Activated naive CD4-positive, alpha-beta T cell treated with Interleukin-2 at 50 U/mL for 16 hours (primary cell): ENCODE results near the gene CHD6.

ENCODE experiments used
- DNase-seq: peaks from one replicate; pipeline ENCODE4 v3.0.0-alpha.2; 2020

Gene CHD6

GRCh38 chr20:41586772-41587171, 31.4 kb downstream of the CHD6 start:
- DNase-seq: no peak

- DNase-seq: no peak
Measured at GRCh38 chr20:41580350-41580749, 37.8 kb downstream of the CHD6 start.

DNA sequence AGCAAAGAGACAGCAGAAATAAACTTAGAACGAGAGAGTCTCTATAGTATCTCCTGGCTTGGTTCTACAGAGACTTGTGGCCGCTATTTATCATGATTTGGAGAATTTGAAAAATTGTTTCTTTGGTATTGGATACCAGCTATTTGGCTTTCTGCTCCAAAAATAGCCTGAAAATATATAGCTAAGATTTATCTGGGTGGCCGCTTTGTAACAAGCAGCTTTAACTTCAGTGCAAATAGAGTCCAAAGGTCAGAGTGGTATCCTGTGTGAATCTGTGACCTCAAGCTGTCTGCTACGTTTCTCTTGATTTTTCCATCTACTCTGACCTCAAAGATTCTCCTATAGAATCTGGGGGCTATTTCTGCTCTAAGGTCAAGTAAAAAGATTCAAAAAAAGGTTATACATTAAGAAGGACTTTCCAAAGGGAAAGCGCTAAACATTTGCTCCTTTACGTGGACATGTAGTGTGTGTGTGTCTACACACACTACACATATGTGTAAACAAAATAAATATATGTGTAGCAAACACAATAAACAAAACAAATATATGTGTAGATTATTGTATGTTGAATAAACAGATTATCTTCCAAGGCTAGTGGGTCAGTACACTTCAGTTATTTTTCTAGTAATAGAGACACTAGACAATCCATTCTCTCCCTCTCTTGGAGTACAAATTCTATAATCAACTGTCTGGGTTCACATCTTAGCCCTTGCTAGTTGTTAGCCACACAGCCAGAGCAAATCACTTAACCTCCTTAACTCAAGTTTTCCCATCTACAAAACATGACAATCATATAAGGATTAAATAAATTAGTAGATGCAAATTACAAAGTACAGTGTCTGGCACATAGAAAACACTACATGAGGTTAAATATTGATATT, 40.8 kb downstream of the CHD6 start:
- DNase-seq: no peak

DNA sequence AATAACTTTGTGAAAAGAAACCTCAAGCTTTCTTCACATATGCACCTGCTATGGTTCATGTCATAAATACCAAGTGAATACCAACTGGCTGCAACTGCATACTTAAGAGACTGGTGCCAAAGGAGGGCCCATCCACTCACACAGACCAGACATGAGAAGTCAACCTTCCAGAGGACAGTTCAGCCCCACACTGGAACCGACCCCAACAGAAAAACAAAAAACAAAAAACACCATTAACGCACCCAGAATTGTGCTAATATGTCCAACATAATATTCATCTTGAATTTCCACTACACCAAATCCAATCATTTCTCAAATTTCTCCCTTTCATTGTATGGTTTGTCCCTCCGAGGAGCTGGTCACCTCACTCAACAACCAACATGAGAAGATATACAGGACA, 42.8 kb downstream of the CHD6 start:
- DNase-seq: no peak

- no peak for DNase-seq
Measured at GRCh38 chr20:41574802-41575389, 43.3 kb downstream of the CHD6 start.

DNA sequence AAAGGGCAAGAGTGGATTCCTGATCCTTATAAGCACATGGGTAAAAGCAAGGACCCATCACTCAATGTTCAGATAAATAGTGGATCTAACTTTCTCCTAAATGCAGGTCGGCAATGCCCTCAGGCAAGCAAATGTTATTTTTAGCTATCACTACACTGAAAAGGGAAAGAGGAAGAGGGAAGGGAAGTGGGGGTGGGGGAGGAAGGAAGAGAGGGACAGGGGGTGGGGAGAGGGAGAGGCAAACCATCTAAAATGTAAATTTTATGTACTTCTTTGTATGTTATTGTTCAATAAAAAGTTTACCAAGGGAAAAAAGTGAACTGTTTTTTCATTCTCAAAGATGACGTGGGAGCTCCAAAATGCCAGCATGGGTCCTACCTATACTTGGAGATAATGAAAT, 44.2 kb downstream of the CHD6 start:
- DNase-seq: no peak

DNA sequence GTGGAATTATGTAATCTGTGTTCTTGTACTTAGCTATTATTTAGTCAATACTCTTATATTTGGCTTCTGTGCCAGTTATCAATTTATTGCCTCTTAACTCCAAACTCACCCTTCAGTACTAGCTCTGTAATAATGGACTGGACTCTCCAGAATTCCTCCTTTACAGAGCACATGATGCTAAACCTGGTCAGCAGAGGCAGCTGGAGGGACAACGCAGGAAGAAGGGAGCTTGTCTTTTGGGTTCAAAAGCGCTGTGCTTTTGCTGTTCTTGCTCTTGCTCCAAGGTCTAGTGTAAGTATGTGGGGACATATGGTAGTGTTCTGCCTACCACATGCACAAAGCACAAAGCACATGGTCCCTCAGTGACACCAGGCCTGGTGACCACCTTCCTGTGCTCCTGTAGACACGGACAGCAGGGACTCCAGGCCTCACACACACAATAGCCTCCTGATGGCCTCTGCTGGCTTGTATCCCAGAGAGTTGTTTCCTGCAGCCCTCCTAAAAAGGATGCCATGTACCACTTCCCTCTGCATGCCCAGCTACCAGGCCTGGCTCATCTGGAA, 46.1 kb downstream of the CHD6 start:
- no peak for DNase-seq

DNA sequence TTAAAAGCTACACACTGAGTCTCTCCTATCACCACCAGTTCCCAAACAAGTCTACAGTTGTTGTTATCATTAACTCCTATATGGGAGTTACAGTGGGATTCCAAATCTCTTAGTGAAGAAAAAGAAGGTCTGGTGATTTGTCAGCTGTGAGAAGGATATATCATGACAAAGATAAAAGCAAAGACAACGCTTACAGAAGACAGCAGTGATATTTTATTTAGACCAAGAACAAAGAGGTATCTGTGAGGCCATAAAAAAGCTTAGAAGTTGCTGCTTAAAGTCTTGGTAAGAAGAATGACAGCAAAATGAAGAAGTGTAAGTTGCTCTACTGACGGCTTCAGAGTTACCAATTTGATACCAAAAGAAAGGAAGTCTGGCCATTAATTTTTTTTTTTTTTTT, 47.2 kb downstream of the CHD6 start:
- DNase-seq: no peak

DNA sequence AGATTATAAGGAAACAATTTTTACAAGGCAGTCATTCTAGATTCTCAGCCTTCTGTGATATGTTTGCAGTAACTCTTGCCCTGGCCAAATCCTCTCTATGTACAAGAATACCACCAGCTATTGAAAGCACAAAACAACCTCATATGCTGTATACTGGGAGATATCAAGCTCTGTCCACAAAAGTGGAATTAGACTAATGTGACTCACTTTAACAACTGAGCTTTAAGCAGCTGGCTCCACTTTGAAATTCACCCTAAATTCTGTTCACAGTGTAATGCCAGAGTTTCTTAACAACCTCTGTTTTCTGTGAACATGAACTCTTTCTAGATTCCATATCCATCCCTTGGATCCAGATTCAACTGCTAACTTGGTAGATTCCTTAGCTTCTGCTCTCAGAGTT, 47.6 kb downstream of the CHD6 start:
- DNase-seq: no peak

- no peak for DNase-seq
Measured at GRCh38 chr20:41567615-41568014, 50.6 kb downstream of the CHD6 start.

- DNase-seq: no peak
Measured at GRCh38 chr20:41566896-41567527, 51.2 kb downstream of the CHD6 start.

DNA sequence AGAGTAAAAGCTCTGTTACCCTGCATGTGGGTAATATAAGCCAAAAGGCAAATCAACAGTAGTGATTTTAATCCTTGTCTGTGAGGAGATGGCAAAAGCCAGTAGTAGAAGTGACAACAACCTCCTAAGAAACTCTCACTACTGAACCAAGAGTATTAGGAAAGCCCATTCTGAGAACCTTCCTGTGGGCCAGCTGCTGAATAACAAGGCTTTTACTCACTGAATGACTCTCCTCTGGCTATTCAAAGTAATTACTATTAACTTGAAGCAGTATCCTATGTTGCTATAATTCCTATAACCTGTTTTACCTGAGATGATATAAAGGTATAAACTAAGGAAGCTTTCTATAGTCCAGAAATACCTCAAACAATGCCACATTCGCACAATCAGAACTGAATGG, 55.1 kb downstream of the CHD6 start:
- DNase-seq: no peak

DNA sequence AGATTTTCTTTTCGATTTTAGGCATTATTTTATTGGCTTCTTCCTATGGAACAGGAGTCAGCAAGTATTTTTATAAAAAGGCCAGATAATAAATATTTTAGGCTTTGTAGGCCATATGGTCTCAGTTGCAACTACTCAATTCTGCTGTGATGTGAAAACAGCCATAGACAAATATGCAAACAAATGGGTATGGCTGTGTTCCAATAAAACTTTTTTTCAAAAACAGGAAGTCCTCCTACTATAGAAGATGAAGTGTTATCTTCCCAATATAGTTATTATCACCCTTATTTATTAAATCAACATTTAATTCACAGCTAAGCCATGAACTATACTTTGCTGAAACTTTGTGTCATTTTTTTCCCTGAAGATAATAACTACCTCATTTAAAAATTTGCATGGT, 57.2 kb downstream of the CHD6 start:
- no peak for DNase-seq

- DNase-seq: no peak
Measured at GRCh38 chr20:41559658-41560057, 58.5 kb downstream of the CHD6 start.

DNA sequence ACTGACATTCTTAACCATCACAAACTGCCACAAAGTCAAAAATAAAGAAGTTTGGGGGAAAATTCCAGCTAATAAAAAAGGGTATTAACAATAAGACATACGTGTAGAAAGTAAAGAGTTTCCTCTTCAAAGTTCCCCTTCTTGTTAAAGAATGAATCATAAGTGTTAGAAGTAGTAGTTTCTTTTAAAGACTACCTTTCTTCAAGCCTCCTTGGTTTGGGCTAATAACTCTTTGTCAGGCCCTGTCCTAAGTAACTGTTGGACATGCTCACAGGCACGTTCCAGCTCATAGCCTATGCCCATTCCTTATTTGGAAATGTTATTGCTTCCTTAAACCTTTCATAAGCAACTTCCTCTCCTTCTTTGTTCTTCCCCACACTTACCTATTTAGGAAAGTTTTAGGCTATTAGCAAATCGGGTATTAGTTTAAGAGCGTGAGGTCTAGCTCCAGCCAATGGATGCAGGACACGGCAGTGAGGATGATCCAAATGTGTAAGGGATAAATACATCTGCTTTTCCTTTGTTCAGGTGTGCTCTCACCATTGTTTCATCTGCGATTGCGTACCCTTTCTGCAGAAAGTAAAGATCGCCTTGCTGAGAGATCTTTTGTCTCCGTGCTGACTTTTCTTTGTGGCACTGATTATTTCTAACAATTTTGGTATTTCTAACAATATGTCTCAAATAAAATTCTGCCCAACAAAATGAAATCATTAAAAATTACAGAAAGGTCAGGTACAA, 64.9 kb downstream of the CHD6 start:
- no peak for DNase-seq

DNA sequence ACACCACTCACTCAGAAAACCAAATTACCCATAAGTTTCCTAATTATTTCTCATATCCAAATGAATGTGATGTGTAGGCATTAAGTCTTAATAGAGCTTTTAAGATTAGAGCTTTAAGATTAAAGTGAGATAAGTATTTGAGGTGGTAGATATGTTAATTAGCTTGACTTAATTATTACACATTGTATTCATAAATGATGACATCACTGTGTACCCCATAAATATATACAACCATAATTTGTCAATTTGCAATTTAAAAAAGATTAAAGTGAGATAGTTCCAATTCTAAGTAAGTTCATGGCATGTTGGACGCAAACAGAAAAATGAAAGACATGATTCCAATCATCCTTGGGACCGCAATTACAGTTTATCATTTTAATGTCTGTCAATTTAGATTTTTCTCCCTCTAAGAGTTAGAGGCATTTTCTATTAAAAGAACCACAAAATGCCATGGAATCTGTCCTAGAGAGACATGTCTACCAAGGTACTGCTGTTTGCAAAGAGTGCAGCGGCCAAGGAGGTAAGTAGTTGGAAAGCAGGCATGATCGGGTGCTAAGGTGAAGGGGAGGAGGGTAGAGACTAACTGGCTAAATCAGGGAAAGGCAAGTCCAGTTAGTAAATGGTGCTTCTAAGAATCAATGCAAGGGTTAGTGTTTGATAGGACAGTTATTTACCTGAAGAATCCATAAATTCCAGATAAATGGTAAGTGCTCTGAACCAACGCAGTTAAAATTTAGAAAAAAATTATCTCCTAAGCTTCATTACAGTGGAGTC, 65.7 kb downstream of the CHD6 start:
- DNase-seq: no peak

GRCh38 chr20:41551011-41551705, 67.0 kb downstream of the CHD6 start:
- DNase-seq: no peak

DNA sequence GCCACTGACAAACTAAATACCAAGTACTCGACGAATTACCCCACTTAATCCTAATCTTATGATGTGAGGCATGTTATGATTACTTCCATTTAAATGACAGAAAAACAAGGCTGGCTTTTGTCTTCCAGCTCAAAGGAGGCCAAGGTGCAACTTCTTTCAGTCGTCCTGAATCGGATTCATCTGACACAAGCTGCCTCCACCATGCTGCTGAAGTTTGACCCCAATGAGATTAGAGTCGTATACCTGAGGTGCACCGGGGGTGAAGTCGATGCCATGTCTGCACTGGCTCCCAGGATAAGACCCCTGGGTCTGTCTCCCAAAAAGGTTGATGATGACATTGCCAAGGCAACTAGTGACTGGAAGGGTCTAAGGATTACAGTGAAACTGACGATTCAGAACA, 71.0 kb downstream of the CHD6 start:
- DNase-seq: no peak

DNA sequence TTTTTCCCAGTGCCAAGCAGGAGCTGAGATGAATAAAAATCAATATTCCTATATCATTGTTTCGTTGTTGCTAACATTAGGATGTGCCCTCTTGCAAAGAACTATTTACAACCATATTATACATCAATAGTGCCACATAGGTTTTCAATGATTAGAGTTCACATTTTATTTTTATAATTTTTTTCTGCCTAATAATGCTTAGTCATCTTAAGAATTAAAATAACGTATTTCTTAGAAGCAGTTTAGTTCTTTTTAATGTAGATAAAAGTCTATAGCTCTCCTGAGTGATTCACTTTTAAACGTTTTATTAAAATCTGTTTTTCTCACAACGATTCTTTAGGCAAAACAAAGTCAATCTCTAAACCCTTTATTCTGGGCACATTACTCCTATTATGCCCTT, 71.6 kb downstream of the CHD6 start:
- DNase-seq: no peak

GRCh38 chr20:41544472-41544871, 73.7 kb downstream of the CHD6 start:
- DNase-seq: no peak

GRCh38 chr20:41540918-41541317, 77.3 kb downstream of the CHD6 start:
- no peak for DNase-seq

DNA sequence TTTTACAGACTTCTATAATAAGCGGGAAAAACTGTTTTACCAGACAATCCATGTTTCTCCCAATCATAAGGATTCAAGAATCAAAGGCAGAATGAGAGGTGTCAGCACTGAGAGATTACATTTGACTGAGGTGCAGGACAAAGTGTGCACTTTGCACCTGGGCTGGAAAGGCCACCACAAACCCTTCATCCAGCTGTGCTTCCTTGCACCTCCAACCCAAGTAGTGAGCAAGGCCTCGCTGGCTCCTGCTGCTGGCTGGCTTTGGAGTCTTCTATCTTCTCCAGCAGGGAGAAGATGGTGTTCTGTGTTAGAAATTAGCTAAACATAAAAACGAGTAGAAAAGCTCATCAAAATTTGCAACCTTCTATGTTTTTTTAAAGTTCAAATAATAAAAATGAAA, 77.7 kb downstream of the CHD6 start:
- DNase-seq: no peak
